Activated CD4-positive, CD25-positive, alpha-beta regulatory T cell (primary cell): ENCODE data around the gene NAT9.

ENCODE experiments used
- DNase-seq, 4 experiments: peaks; one replicate each; lab custom pipeline; 2025; lab: John Stamatoyannopoulos, UW

NAT9 gene

DNA sequence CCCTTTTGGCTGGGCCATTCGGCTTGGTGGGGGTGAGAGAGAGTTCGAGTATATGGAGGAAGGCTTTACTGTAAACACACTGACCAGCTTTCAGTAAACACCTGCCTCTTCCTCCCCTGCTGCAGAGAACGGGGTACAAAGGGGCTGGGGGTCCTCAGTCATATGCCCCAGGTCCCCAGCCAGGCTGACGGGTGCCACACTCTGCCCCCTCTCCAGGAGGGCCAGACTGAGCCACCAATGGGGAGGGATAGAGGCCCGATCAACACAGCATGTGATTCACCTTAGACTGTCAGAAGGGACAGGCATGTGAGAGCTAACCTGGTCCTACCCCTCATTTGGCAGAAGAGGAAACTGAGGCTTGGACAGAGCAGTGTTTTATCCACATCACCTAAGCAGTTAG is 14.7 kb downstream of the NAT9 start:
- DNase-seq = no peak

- DNase-seq = no peak
Measured at GRCh38 chr17:74760404-74761105, 15.6 kb downstream of the NAT9 start.

GRCh38 chr17:74759941-74760340 is 16.2 kb downstream of the NAT9 start:
- no peak for DNase-seq

DNA sequence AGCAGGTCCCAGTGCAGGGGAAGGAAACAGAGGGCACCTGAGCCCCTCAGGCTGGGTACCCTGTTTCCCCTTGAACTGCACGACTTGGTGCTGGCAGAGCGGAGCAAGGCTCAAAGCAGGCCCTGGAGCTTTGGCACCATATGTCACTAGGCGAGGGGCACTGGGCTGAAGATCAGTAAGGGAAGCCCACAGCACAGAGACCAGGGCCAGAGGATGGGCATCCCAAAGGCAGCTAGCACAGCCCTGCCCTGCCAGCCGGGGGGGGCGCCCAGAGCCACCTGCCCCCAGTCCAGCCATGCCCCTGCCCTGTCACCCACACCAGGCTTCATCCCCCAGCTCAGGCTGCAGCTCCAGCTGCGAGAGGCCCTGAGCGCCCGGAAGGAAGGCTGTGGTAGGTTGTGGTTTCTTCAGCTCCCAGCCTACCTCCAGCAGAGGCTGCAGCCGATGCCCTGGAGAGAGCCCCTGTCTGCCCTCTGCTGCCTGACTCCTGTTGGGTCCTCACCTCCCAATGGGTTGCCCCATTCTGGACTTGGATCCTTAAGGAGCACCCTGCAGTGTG is 16.8 kb downstream of the NAT9 start:
- peak in 2 of 4 experiments; percentile 34 to 39 for DNase-seq

DNA sequence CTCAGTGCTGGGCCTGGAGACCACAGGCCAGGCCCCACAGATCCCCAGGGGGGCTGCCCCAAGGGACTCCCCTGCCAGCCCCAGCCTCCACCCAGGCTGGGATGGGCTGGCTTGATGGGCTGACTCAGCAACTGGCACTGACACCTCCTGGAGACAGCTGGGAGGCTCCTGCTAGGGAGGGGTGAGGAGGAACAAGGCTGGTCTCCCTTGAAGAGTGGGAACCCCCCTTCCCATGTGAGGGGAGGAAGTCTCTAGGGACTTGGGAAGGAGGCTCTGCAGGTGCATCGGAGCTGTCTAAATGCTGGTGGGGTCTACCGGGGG is 17.3 kb downstream of the NAT9 start:
- no peak for DNase-seq

DNA sequence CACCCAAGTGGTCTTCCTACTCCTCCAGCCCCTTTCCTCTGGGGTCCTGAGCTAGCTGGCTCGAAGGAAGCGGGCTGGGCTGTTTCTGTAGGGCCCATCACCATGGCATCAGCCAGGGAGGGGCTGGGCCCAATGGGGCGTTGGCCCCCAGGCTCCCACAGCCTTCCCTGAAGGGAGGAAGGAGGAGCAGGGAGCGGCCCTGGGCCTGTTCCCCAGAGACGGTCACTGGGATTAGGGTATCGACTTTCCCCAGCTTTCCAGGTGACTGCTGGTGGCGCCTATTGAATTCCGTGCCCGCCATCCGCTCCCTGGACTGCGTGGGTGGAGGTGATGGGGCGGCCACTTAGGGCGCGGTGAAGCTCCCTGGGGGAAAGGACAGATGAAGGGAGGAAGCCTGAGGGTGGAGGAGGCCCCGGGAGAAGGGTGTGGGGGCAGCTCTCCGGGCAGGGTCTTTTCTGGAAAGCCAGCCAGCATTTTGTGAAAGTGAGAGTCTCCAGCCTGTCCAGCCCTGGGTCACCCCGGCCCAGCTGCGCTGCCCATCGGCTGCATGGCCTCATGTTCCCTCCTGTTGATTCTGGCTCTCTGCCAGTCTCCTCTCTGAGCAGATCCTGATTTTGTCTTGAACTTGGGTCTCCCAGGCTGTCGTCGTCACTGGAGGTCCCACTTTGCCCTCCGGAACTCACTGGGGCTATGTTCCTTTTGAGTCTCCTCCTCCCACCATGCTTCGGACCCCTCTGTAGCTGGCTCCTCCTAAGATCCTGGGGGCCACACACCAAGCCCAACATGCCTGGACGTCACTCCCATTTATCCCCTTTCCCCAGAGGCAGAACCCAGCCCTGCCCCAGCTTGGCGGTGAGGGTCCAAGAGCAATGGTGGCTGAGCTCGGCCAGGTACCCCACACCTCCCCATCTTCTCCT is 18.0 kb downstream of the NAT9 start:
- DNase-seq = no peak

- no peak for DNase-seq
Measured at GRCh38 chr17:74757502-74757901, 18.6 kb downstream of the NAT9 start.

DNA sequence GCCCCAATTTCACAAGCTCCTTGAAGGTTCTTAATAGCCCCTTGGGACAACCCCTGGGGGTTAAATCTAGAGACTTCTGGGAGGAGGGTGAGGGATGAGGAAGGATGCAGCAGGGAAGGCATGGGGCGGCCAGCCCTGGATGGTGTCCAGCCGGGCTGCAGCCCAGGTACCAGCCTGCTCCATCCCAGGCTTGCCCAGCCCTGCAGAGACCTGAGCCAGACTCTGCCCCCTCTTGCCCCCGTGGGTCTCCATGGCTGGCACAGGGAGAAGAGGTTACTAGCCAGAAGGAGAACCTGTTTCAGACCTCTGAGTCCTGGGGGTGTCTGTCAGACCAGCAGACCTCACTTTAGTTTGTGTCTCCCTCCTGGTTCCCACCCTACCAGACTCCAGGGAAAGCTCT is 19.3 kb downstream of the NAT9 start:
- no peak for DNase-seq

DNA sequence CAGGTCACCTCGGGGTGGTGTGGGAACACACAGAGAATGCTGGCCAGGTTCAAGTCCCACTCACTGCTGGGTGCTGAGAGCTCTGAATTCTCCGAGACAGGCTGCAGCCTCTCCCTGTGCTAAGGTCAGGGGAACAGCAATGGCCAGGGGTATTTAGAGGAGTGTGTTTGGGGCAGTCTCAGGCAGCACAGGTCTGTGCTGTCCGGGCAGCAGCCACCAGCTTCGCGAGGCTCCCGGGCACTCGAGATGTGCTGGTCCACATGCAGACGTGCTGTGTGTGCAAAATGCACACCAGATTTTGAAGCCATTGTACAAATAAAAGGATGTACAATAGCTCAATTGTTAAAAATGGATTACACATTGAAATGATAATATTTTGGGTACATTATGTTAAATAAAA is 20.6 kb downstream of the NAT9 start:
- DNase-seq = no peak

- no peak for DNase-seq
Measured at GRCh38 chr17:74754832-74755231, 21.3 kb downstream of the NAT9 start.

DNA sequence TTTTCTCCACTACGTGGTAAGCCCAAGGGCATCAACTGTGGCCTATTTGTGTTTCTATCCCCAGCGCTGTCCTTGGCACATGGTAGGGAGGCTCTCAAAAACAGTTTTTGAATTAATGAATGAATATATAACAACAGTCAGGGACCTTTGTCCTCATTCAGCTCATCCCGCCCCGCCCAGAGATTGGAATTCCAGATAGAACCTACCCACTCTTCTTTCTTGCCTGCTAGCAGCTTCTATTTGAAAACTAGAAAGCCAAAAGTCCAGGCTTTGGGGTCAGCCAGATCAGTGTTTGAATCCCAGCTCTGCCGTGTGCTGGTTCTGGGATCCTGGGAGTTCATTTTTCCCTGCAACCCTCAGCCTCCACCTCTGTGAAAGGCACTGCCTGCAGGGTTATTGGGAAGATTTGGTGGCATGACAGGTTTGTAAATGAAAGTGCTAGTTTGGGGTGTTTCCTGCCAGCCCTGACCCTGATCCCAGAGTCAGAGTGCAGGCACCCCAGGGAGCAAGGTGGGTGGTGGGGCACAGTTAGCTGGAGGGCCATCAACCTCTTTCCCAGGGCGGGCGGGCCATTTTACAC is 23.2 kb downstream of the NAT9 start:
- no peak for DNase-seq

DNA sequence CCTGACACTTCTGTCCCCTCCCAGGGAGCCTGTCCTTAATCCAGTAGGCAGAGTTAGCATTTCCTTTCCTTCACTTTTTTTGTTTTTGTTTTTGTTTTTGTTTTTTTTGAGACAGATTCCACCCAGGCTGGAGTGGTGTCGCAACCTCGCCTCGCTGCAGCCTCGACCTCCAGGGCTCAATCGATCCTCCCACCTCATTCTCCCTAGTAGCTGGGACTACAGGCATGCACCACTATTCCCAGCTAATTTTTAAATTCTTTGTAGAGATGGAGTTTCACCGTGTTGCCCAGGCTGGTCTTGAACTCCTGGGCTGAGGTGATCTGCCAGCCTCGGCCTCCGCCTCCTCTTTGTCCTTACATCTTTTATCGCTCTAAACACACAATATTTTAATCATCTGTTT is 23.7 kb downstream of the NAT9 start:
- DNase-seq = no peak

DNA sequence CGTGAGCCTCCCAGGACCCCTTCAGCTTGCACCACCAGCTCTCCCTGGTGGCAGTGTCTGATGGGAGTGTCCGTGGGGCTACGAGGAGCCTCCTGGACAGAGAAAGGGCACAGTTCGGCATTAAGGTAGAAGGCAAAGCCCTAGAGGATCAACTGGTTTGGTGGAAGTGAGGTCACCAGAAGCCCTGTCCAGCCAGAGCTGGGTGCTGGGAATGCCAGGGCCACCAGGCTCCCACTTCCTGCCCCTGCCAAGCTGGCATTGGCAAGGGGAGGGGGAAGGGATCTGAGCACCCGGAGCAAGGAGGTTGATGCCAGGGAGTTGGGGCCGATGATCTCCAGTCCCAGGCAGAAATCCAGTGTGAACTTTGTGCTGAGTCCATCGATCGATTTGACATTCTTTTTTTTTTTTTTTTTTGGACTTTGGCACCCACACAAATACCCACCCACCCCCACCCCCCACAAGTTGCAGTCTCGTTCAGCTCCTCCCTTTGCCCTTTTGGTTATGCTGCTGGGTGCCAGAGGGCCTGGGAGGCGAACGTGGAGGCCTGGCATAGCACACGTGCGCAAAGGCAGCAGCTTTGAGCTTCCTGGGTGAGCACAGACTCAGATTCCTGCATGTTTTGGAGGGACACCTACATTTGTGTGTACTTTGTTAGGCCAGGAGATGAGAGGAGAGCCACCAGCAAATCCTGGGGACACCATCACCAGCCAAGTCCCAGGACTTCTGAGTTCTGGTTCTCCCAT is 25.6 kb downstream of the NAT9 start:
- no peak for DNase-seq

- no peak for DNase-seq
Measured at GRCh38 chr17:74750039-74750326, 26.2 kb downstream of the NAT9 start.

- peak in 2 of 4 experiments; percentile 41 to 55 for DNase-seq
Measured at GRCh38 chr17:74749279-74750038, 26.7 kb downstream of the NAT9 start.

DNA sequence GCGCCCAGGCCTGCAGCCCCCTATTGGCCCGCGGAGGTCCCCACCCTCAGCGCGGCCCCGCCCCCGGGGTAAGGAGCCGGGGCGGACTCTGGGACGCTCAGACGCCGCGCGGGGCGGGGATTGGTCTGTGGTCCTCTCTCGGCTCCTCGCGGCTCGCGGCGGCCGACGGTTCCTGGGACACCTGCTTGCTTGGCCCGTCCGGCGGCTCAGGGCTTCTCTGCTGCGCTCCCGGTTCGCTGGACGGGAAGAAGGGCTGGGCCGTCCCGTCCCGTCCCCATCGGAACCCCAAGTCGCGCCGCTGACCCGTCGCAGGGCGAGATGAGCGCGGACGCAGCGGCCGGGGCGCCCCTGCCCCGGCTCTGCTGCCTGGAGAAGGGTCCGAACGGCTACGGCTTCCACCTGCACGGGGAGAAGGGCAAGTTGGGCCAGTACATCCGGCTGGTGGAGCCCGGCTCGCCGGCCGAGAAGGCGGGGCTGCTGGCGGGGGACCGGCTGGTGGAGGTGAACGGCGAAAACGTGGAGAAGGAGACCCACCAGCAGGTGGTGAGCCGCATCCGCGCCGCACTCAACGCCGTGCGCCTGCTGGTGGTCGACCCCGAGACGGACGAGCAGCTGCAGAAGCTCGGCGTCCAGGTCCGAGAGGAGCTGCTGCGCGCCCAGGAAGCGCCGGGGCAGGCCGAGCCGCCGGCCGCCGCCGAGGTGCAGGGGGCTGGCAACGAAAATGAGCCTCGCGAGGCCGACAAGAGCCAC is 27.4 kb downstream of the NAT9 start, which contains the start of gene NHERF1:
TSS of gene NHERF1 (plus strand) at position 100 of the 750 bp plus-strand sequence. CDS start at position 319, 219 bp downstream.
- peak; percentile 83 to 89 (median 88) for DNase-seq

DNA sequence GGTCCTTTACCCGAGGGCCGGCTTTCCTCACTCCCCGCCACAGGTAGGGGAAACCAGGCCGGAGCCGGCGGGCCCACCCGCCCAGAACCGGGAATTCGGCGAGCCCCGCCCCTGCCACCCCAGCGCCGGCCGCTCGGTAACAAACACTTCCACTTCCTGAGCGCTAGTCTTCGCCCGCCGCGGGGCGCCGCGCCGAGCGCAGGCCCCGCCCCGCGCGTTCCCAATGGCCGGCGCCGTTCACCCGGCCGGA is 27.9 kb downstream of the NAT9 start:
- no peak for DNase-seq

DNA sequence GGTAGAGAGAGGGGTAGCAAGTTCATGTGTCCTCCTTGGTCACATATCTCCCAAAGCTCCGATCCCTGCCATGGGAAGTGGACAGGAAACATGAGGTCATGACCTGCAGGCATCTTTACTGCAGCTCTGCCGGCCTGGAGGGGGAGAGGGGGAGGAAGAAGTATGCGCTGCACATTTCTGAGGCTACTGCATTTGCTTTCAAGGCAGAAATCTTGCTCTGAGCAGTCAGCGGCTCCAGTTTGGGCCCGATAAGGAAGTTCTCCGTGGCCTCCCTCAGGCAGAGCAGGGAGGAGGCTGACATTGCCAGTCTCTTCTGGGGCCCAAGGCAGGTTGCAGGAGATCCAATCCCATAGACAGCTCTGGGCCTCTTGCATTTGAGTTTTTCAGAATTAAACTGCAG is 29.2 kb downstream of the NAT9 start:
- no peak for DNase-seq

GRCh38 chr17:74746376-74746775 is 29.8 kb downstream of the NAT9 start:
- no peak for DNase-seq

DNA sequence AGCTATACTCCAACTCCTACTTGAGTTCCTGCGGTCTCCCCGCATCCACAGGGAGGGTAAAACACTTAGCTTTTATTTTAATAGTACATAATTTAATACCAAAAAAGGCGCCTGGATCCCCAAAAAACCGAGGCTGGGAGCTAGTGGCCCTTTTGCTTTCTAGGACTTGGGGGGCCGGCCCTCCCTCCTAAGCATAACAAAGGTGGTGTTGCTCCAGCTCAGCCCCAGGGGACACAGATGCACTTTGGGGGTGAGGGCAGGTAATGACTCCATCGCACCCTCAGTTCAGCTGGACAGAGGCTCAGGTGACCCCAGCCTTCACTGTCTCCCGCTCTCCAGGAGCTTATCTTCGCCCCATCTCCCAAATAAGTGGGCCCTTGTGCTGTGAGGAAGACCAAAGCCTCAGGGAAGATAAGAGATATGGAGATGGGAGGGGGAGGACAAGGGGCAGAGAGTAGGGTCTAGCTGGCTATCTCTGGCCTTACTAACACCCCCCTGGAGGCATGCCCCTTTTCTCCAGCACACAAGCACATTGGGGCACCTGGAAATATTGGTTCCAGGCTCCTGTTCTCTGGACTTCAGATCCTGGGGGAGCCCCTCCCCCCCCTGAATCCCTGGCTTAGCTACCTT is 30.5 kb downstream of the NAT9 start:
- no peak for DNase-seq
